ENCODE measurements around the gene KPTN.

Gene KPTN

GRCh38 chr19:47509170-47509847 lies 25.3 kb upstream of the KPTN start:
- Histone ChIP-seq H3K4me1 (ENCODE audit: control insufficient read depth in 2 of 2, insufficient read depth in 2 of 2, low read length in 2 of 2) (peaks cover 30 to 41% of the 10 kb centered on the region in 2 donors), H3K4me3 (ENCODE audit: low read length in 2 of 2) (no peak overlapping the region), H3K9me3 (ENCODE audit: control insufficient read depth in 2 of 2, low read length in 2 of 2) (no peaks in the 10 kb centered on the region), H3K27me3 (ENCODE audit: control insufficient read depth in 2 of 2, insufficient read depth in 2 of 2, low read length in 2 of 2) (no peaks in the 10 kb centered on the region), H3K36me3 (ENCODE audit: control insufficient read depth in 2 of 2, insufficient read depth in 2 of 2, low read length in 2 of 2) (peaks cover 0 to 20% of the 10 kb centered on the region in 2 donors), H3K27ac (ENCODE audit: low read depth in 2 of 2, low read length in 2 of 2) (no peak overlapping the region), H3K9ac (ENCODE audit: low read depth in 1 of 2, low read length in 2 of 2) (no peak overlapping the region)

GRCh38 chr19:47508721-47509120 lies 24.7 kb upstream of the KPTN start:
- Histone ChIP-seq H3K9me3 (ENCODE audit: control insufficient read depth in 2 of 2, low read length in 2 of 2) (no peaks in the 10 kb centered on the region), H3K4me3 (ENCODE audit: low read length in 2 of 2) (no peak overlapping the region), H3K27me3 (ENCODE audit: control insufficient read depth in 2 of 2, insufficient read depth in 2 of 2, low read length in 2 of 2) (no peaks in the 10 kb centered on the region), H3K4me1 (ENCODE audit: control insufficient read depth in 2 of 2, insufficient read depth in 2 of 2, low read length in 2 of 2) (peaks cover 30 to 36% of the 10 kb centered on the region in 2 donors), H3K36me3 (ENCODE audit: control insufficient read depth in 2 of 2, insufficient read depth in 2 of 2, low read length in 2 of 2) (peaks cover 2 to 24% of the 10 kb centered on the region in 2 donors), H3K9ac (ENCODE audit: low read depth in 1 of 2, low read length in 2 of 2) (no peak overlapping the region), H3K27ac (ENCODE audit: low read depth in 2 of 2, low read length in 2 of 2) (no peak overlapping the region)

GRCh38 chr19:47507924-47508553 lies 24.0 kb upstream of the KPTN start:
- H3K9ac ChIP-seq (ENCODE audit: low read depth in 1 of 2, low read length in 2 of 2): no peak overlapping the region
- H3K4me3 ChIP-seq (ENCODE audit: low read length in 2 of 2): no peak overlapping the region
- H3K27ac ChIP-seq (ENCODE audit: low read depth in 2 of 2, low read length in 2 of 2): no peak overlapping the region
- H3K4me1 ChIP-seq (ENCODE audit: control insufficient read depth in 2 of 2, insufficient read depth in 2 of 2, low read length in 2 of 2): peaks cover 23 to 30% of the 10 kb centered on the region in 2 donors
- H3K9me3 ChIP-seq (ENCODE audit: control insufficient read depth in 2 of 2, low read length in 2 of 2): no peaks in the 10 kb centered on the region
- H3K36me3 ChIP-seq (ENCODE audit: control insufficient read depth in 2 of 2, insufficient read depth in 2 of 2, low read length in 2 of 2): peaks cover 9 to 31% of the 10 kb centered on the region in 2 donors
- H3K27me3 ChIP-seq (ENCODE audit: control insufficient read depth in 2 of 2, insufficient read depth in 2 of 2, low read length in 2 of 2): no peaks in the 10 kb centered on the region

- Histone ChIP-seq H3K4me3 (ENCODE audit: low read length in 2 of 2) (no peak overlapping the region), H3K9ac (ENCODE audit: low read depth in 1 of 2, low read length in 2 of 2) (no peak overlapping the region), H3K36me3 (ENCODE audit: control insufficient read depth in 2 of 2, insufficient read depth in 2 of 2, low read length in 2 of 2) (peaks cover 12 to 37% of the 10 kb centered on the region in 2 donors), H3K9me3 (ENCODE audit: control insufficient read depth in 2 of 2, low read length in 2 of 2) (no peaks in the 10 kb centered on the region), H3K27ac (ENCODE audit: low read depth in 2 of 2, low read length in 2 of 2) (no peak overlapping the region), H3K27me3 (ENCODE audit: control insufficient read depth in 2 of 2, insufficient read depth in 2 of 2, low read length in 2 of 2) (no peaks in the 10 kb centered on the region), H3K4me1 (ENCODE audit: control insufficient read depth in 2 of 2, insufficient read depth in 2 of 2, low read length in 2 of 2) (peaks cover 13 to 20% of the 10 kb centered on the region in 2 donors)
Measured at GRCh38 chr19:47507012-47507411, 23.0 kb upstream of the KPTN start.

GRCh38 chr19:47506459-47506858 lies 22.4 kb upstream of the KPTN start:
- Histone ChIP-seq H3K27ac (ENCODE audit: low read depth in 2 of 2, low read length in 2 of 2) (no peak overlapping the region), H3K4me3 (ENCODE audit: low read length in 2 of 2) (no peak overlapping the region), H3K36me3 (ENCODE audit: control insufficient read depth in 2 of 2, insufficient read depth in 2 of 2, low read length in 2 of 2) (peaks cover 14 to 39% of the 10 kb centered on the region in 2 donors), H3K9ac (ENCODE audit: low read depth in 1 of 2, low read length in 2 of 2) (no peak overlapping the region), H3K9me3 (ENCODE audit: control insufficient read depth in 2 of 2, low read length in 2 of 2) (no peaks in the 10 kb centered on the region), H3K27me3 (ENCODE audit: control insufficient read depth in 2 of 2, insufficient read depth in 2 of 2, low read length in 2 of 2) (no peaks in the 10 kb centered on the region), H3K4me1 (ENCODE audit: control insufficient read depth in 2 of 2, insufficient read depth in 2 of 2, low read length in 2 of 2) (peaks cover 7 to 15% of the 10 kb centered on the region in 2 donors)

- no peak overlapping the region for H3K9ac ChIP-seq (ENCODE audit: low read depth in 1 of 2, low read length in 2 of 2)
- H3K27ac ChIP-seq (ENCODE audit: low read depth in 2 of 2, low read length in 2 of 2): no peak overlapping the region
- peaks cover 23 to 46% of the 10 kb centered on the region in 2 donors for H3K36me3 ChIP-seq (ENCODE audit: control insufficient read depth in 2 of 2, insufficient read depth in 2 of 2, low read length in 2 of 2)
- H3K4me1 ChIP-seq (ENCODE audit: control insufficient read depth in 2 of 2, insufficient read depth in 2 of 2, low read length in 2 of 2): peaks cover under 1 to 5% of the 10 kb centered on the region in 2 donors
- H3K9me3 ChIP-seq (ENCODE audit: control insufficient read depth in 2 of 2, low read length in 2 of 2): no peaks in the 10 kb centered on the region
- H3K27me3 ChIP-seq (ENCODE audit: control insufficient read depth in 2 of 2, insufficient read depth in 2 of 2, low read length in 2 of 2): no peaks in the 10 kb centered on the region
- H3K4me3 ChIP-seq (ENCODE audit: low read length in 2 of 2): no peak overlapping the region
Measured at GRCh38 chr19:47505506-47505905, 21.5 kb upstream of the KPTN start.

- H3K9ac ChIP-seq (ENCODE audit: low read depth in 1 of 2, low read length in 2 of 2): no peak overlapping the region
- H3K4me3 ChIP-seq (ENCODE audit: low read length in 2 of 2): no peak overlapping the region
- no peaks in the 10 kb centered on the region for H3K9me3 ChIP-seq (ENCODE audit: control insufficient read depth in 2 of 2, low read length in 2 of 2)
- no peaks in the 10 kb centered on the region for H3K4me1 ChIP-seq (ENCODE audit: control insufficient read depth in 2 of 2, insufficient read depth in 2 of 2, low read length in 2 of 2)
- no peak overlapping the region for H3K27ac ChIP-seq (ENCODE audit: low read depth in 2 of 2, low read length in 2 of 2)
- H3K27me3 ChIP-seq (ENCODE audit: control insufficient read depth in 2 of 2, insufficient read depth in 2 of 2, low read length in 2 of 2): no peaks in the 10 kb centered on the region
- peaks cover 34 to 54% of the 10 kb centered on the region in 2 donors for H3K36me3 ChIP-seq (ENCODE audit: control insufficient read depth in 2 of 2, insufficient read depth in 2 of 2, low read length in 2 of 2)
Measured at GRCh38 chr19:47503826-47504150, 19.8 kb upstream of the KPTN start.

- H3K27me3 ChIP-seq (ENCODE audit: control insufficient read depth in 2 of 2, insufficient read depth in 2 of 2, low read length in 2 of 2): no peaks in the 10 kb centered on the region
- no peaks in the 10 kb centered on the region for H3K9me3 ChIP-seq (ENCODE audit: control insufficient read depth in 2 of 2, low read length in 2 of 2)
Measured at GRCh38 chr19:47503130-47503825, 19.3 kb upstream of the KPTN start.

GRCh38 chr19:47499863-47500830 lies 16.1 kb upstream of the KPTN start:
- Histone ChIP-seq H3K9me3 (ENCODE audit: control insufficient read depth in 2 of 2, low read length in 2 of 2) (no peaks in the 10 kb centered on the region), H3K36me3 (ENCODE audit: control insufficient read depth in 2 of 2, insufficient read depth in 2 of 2, low read length in 2 of 2) (peaks cover 64 to 70% of the 10 kb centered on the region in 2 donors), H3K9ac (ENCODE audit: low read depth in 1 of 2, low read length in 2 of 2) (no peak overlapping the region), H3K4me3 (ENCODE audit: low read length in 2 of 2) (no peak overlapping the region), H3K27ac (ENCODE audit: low read depth in 2 of 2, low read length in 2 of 2) (no peak overlapping the region), H3K27me3 (ENCODE audit: control insufficient read depth in 2 of 2, insufficient read depth in 2 of 2, low read length in 2 of 2) (no peaks in the 10 kb centered on the region), H3K4me1 (ENCODE audit: control insufficient read depth in 2 of 2, insufficient read depth in 2 of 2, low read length in 2 of 2) (no peaks in the 10 kb centered on the region)

More at GRCh38 chr19:47503130-47503825, 19.3 kb upstream of the KPTN start:
- no peaks in the 10 kb centered on the region for H3K4me1 ChIP-seq (ENCODE audit: control insufficient read depth in 2 of 2, insufficient read depth in 2 of 2, low read length in 2 of 2)
- H3K4me3 ChIP-seq (ENCODE audit: low read length in 2 of 2): no peak overlapping the region
- no peak overlapping the region for H3K9ac ChIP-seq (ENCODE audit: low read depth in 1 of 2, low read length in 2 of 2)
- H3K27ac ChIP-seq (ENCODE audit: low read depth in 2 of 2, low read length in 2 of 2): no peak overlapping the region
- peaks cover 38 to 59% of the 10 kb centered on the region in 2 donors for H3K36me3 ChIP-seq (ENCODE audit: control insufficient read depth in 2 of 2, insufficient read depth in 2 of 2, low read length in 2 of 2)
